ENCODE data around the gene HILPDA. TPM values are rescaled to one million over a fixed set of nuclear protein-coding genes. Genes with fewer than 3 reads are reported as not detected.

The HILPDA gene, protein sequence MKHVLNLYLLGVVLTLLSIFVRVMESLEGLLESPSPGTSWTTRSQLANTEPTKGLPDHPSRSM
- polyA plus RNA-seq (2013), result 43.1 and 43.2 TPM in 2 replicates

DNA sequence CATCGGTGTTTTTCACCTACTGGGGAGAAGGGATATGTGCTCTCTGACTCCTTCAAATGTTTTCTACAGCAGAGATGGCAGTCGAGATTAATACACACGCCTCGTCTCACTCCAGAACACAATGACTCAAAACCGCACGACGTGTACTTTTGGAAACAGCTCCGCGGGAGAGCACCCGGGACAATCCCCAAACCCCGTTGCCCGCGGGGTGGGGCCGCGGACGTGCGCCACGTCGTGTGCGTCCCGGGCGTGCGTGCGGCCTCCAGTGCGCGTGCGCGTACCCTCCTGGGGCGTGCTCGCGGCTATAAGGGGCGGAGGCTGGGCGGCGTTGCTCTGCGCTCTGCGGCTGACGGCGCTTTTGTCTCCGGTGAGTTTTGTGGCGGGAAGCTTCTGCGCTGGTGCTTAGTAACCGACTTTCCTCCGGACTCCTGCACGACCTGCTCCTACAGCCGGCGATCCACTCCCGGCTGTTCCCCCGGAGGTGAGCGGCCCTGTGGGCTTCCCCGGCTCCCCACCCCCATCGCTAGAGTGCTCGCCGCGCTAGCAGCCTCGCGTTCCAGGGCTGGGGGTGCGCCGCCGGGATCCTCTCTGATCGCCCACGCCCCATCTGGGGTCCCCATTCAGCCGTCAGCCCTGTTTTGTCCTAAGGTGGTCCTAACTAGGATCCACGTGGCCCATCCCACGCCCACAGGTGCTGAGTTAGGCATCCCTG lies at the start of gene HILPDA:
TSS of gene HILPDA (plus strand) at position 336 of the 712 bp plus-strand sequence. CDS start 1,391 bp downstream, outside the sequence.
- H2BK120ac ChIP-seq (ENCODE audit: insufficient read depth, low read length, poor library complexity), result peak within 1 kb of the TSS; percentile 98
- peak within 1 kb of the TSS; percentile 100 for H3K4me3 ChIP-seq (ENCODE audit: low read depth, low read length)
- peaks cover 26% of the 10 kb centered on the region for H3K79me1 ChIP-seq (ENCODE audit: low read length)
- peak within 1 kb of the TSS; percentile 91 for H3K4ac ChIP-seq (ENCODE audit: low read depth, low read length)
- H4K91ac ChIP-seq (ENCODE audit: low read depth, low read length), result peak within 1 kb of the TSS; percentile 97
- H3K23ac ChIP-seq (ENCODE audit: low read length), result no peak within 1 kb of the TSS
- peak within 1 kb of the TSS; percentile 96 for H3K27ac ChIP-seq (ENCODE audit: low read depth, low read length)
- H3K27me3 ChIP-seq (ENCODE audit: insufficient read depth, low read length), result no peaks in the 10 kb centered on the region
- H3K79me2 ChIP-seq (ENCODE audit: control insufficient read depth, insufficient read depth, low read length, poor library complexity), result peaks cover 13% of the 10 kb centered on the region
- H3K36me3 ChIP-seq (ENCODE audit: control insufficient read depth in 1 of 2, insufficient read depth in 2 of 2, low read length in 2 of 2), result peaks cover 0 to 11% of the 10 kb centered on the region in 2 experiments
- H3K4me2 ChIP-seq (ENCODE audit: low read length), result peak within 1 kb of the TSS; percentile 96
- H3K14ac ChIP-seq (ENCODE audit: low read length), result peak within 1 kb of the TSS; percentile 99
- peak within 1 kb of the TSS; percentile 91 for H4K8ac ChIP-seq (ENCODE audit: low read depth, low read length)
- H2BK12ac ChIP-seq (ENCODE audit: low read length), result peak within 1 kb of the TSS; percentile 74
- no peaks in the 10 kb centered on the region for H3K9me3 ChIP-seq (ENCODE audit: insufficient read depth, low read depth, low read length)
- H4K12ac ChIP-seq (ENCODE audit: low read depth, low read length), result peak within 1 kb of the TSS; percentile 84
- peak within 1 kb of the TSS; percentile 92 for H2BK5ac ChIP-seq (ENCODE audit: low read depth, low read length, poor library complexity)
- H3K18ac ChIP-seq (ENCODE audit: low read length), result peak within 1 kb of the TSS; percentile 89
- WGBS (ENCODE audit: extremely low coverage, insufficient coverage, insufficient read length), result no CpG with 5 or more reads among the region's 64 CpGs
- peak within 1 kb of the TSS; percentile 98 for H2AK5ac ChIP-seq (ENCODE audit: low read length)
- peak within 1 kb of the TSS; percentile 99 for H3K9ac ChIP-seq (ENCODE audit: low read length)
- peaks cover 15 to 30% of the 10 kb centered on the region in 2 experiments for H3K4me1 ChIP-seq (ENCODE audit: control insufficient read depth in 1 of 2, insufficient read depth in 2 of 2, low read length in 2 of 2)
- DNase-seq, result peak; percentile 99
- peak within 1 kb of the TSS; percentile 55 for H2AFZ ChIP-seq (ENCODE audit: insufficient read depth, low read length, poor library complexity)

DNA sequence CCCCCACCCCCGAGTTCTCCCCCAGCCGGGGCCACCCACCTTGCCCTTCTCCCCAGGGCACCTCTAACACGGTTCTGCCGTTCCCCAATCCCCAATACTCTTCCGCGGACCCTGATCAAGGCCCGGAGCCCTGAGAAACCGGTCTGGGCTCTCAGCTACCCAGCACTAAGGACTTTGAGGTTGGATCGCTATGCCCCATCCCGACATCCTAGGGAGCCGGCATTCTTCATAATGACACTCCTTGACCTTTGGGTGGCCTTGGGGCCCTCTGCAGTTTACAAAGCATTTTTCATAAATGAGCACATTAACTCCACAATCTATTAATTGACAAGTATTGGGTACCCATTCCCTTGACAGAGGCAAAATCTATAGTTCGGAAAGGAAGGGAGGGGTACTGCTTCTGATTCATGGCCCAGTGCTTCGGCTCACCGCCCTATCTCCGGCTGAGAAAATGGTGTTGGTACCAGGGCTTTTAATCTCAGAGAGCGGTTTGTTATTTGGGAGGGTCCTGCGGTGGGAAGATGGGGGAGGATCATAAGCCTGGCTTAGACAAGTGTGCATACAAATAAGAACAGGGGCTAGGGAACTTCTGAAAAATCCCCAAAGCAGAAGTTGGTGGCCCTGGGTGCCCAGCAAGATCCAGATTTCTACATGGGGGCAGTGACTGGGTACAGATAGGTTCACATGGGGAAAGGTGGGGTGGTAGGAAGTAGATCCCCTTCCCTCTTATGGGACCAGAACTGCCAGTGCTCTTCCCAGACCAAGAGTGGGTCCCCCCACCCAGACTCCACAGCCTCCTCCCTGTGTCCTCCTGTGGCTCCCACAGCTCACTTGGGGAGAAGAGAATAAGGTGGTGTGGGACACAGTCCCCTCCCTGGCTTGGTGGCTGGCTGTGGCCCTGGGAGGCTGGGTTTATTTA lies 49.1 kb upstream of the HILPDA start:
- H3K18ac ChIP-seq (ENCODE audit: low read length), result no peak overlapping the region
- peaks cover 25% of the 10 kb centered on the region for H3K27me3 ChIP-seq (ENCODE audit: insufficient read depth, low read length)
- no peak overlapping the region for H2AFZ ChIP-seq (ENCODE audit: insufficient read depth, low read length, poor library complexity)
- no peak overlapping the region for H4K8ac ChIP-seq (ENCODE audit: low read depth, low read length)
- no peak overlapping the region for H3K14ac ChIP-seq (ENCODE audit: low read length)
- H4K91ac ChIP-seq (ENCODE audit: low read depth, low read length), result no peak overlapping the region
- H3K27ac ChIP-seq (ENCODE audit: low read depth, low read length), result no peak overlapping the region
- no CpG with 5 or more reads among the region's 17 CpGs for WGBS (ENCODE audit: extremely low coverage, insufficient coverage, insufficient read length)
- H2BK120ac ChIP-seq (ENCODE audit: insufficient read depth, low read length, poor library complexity), result no peak overlapping the region
- no peak overlapping the region for H2BK5ac ChIP-seq (ENCODE audit: low read depth, low read length, poor library complexity)
- no peaks in the 10 kb centered on the region for H3K36me3 ChIP-seq (ENCODE audit: control insufficient read depth in 1 of 2, insufficient read depth in 2 of 2, low read length in 2 of 2)
- H2BK12ac ChIP-seq (ENCODE audit: low read length), result no peak overlapping the region
- H3K9me3 ChIP-seq (ENCODE audit: insufficient read depth, low read depth, low read length), result no peaks in the 10 kb centered on the region
- peaks cover 12% of the 10 kb centered on the region for H3K79me1 ChIP-seq (ENCODE audit: low read length)
- no peak overlapping the region for H2AK5ac ChIP-seq (ENCODE audit: low read length)
- peaks cover 4% of the 10 kb centered on the region for H3K79me2 ChIP-seq (ENCODE audit: control insufficient read depth, insufficient read depth, low read length, poor library complexity)
- H3K9ac ChIP-seq (ENCODE audit: low read length), result no peak overlapping the region
- no peak overlapping the region for H3K23ac ChIP-seq (ENCODE audit: low read length)
- no peak overlapping the region for H4K12ac ChIP-seq (ENCODE audit: low read depth, low read length)
- H3K4me2 ChIP-seq (ENCODE audit: low read length), result peak overlapping the region; percentile 44
- H3K4ac ChIP-seq (ENCODE audit: low read depth, low read length), result no peak overlapping the region
- no peak overlapping the region for H3K4me3 ChIP-seq (ENCODE audit: low read depth, low read length)
- H3K4me1 ChIP-seq (ENCODE audit: control insufficient read depth in 1 of 2, insufficient read depth in 2 of 2, low read length in 2 of 2), result peaks cover 5 to 13% of the 10 kb centered on the region in 2 experiments
- DNase-seq, result peak in 1 of 2 donors; percentile 54

DNA sequence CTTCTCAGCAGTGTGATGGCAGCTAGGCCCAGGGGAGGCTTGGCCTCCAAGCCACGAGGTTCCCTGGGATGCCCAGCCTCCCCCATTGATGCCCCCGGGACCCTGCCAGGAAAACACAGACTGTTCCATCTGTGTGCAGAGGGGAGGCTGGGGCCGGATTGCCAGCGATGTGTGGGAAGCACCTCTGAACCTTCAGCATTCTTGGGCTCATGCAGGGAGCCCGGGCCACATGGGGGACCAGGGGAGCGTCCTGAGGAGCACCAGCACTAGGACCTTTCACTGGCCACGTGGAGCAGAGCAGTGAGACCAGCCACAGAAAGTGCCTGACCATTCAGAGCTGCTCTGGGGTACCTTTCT lies 48.5 kb upstream of the HILPDA start:
- Histone ChIP-seq H3K4me2 (ENCODE audit: low read length) (no peak overlapping the region), H3K79me1 (ENCODE audit: low read length) (peaks cover 12% of the 10 kb centered on the region), H3K18ac (ENCODE audit: low read length) (no peak overlapping the region), H2AFZ (ENCODE audit: insufficient read depth, low read length, poor library complexity) (no peak overlapping the region), H3K4me1 (ENCODE audit: control insufficient read depth in 1 of 2, insufficient read depth in 2 of 2, low read length in 2 of 2) (peaks cover 5 to 13% of the 10 kb centered on the region in 2 experiments), H4K12ac (ENCODE audit: low read depth, low read length) (no peak overlapping the region), H3K27ac (ENCODE audit: low read depth, low read length) (no peak overlapping the region), H2BK12ac (ENCODE audit: low read length) (no peak overlapping the region), H4K8ac (ENCODE audit: low read depth, low read length) (no peak overlapping the region), H3K14ac (ENCODE audit: low read length) (no peak overlapping the region), H3K79me2 (ENCODE audit: control insufficient read depth, insufficient read depth, low read length, poor library complexity) (peaks cover 4% of the 10 kb centered on the region), H3K4ac (ENCODE audit: low read depth, low read length) (no peak overlapping the region), H2BK5ac (ENCODE audit: low read depth, low read length, poor library complexity) (no peak overlapping the region), H3K27me3 (ENCODE audit: insufficient read depth, low read length) (peaks cover 25% of the 10 kb centered on the region), H3K36me3 (ENCODE audit: control insufficient read depth in 1 of 2, insufficient read depth in 2 of 2, low read length in 2 of 2) (no peaks in the 10 kb centered on the region), H3K9ac (ENCODE audit: low read length) (no peak overlapping the region), H2BK120ac (ENCODE audit: insufficient read depth, low read length, poor library complexity) (no peak overlapping the region), H3K4me3 (ENCODE audit: low read depth, low read length) (no peak overlapping the region), H4K91ac (ENCODE audit: low read depth, low read length) (no peak overlapping the region), H3K9me3 (ENCODE audit: insufficient read depth, low read depth, low read length) (no peaks in the 10 kb centered on the region), H3K23ac (ENCODE audit: low read length) (no peak overlapping the region), H2AK5ac (ENCODE audit: low read length) (no peak overlapping the region)
- no CpG with 5 or more reads among the region's 7 CpGs for WGBS (ENCODE audit: extremely low coverage, insufficient coverage, insufficient read length)
- no peak for DNase-seq

Measured in trophoblast cell (in vitro differentiated cells and primary cell).